Activated T-helper 2 cell treated with anti-CD3 and anti-CD28 coated beads, Interferon-gamma antibody, Interleukin-2, Interleukin-4, amounts not matched to agents 10 μg/mL and 5 μg/mL and 100 μg/mL, durations not matched to agents 14 hours and 24 hours and 36 hours (primary cell): Measurements from ENCODE around the gene GVQW3. TPM values are rescaled to one million over a fixed set of nuclear protein-coding genes. Genes with fewer than 3 reads are reported as not detected.
A peak's percentile ranks its signal among the peaks of the same experiment; 100 is the strongest.

Source experiments
- DNase-seq: peaks from one replicate; pipeline ENCODE4 v3.0.0; 2021; ENCODE audit warnings: low spot score
- H3K27ac Mint-ChIP-seq: one replicate; pipeline ENCODE4 v1.8.0; 2021; ENCODE audit warnings: mixed read lengths
- H3K27me3 Mint-ChIP-seq: one replicate; pipeline ENCODE4 v1.8.0; 2021; ENCODE audit warnings: low read depth, mixed read lengths
- H3K36me3 Mint-ChIP-seq: one replicate; pipeline ENCODE4 v1.8.0; 2021; ENCODE audit warnings: low read depth, mixed read lengths
- H3K4me1 Mint-ChIP-seq: one replicate; pipeline ENCODE4 v1.8.0; 2021; ENCODE audit warnings: low read depth, mixed read lengths
- H3K4me3 Mint-ChIP-seq: one replicate; pipeline ENCODE4 v1.8.0; 2021; ENCODE audit warnings: low read depth, mild to moderate bottlenecking, moderate library complexity, mixed read lengths
- H3K9me3 Mint-ChIP-seq: one replicate; pipeline ENCODE4 v1.8.0; 2021; ENCODE audit warnings: mixed read lengths
- intact Hi-C: fragments of 100-400 bp; cut with micrococcal nuclease; formaldehyde crosslinking; loops from one replicate; pipeline ENCODE4 v1.15.1; 2023
- total RNA-seq: library from RNA; stranded (reverse); gene quantifications from 2 replicates; pipeline ENCODE4 v1.2.3, GENCODE V29; 2022

GVQW3 gene
- total RNA-seq, 1 donor from 2014 or later = 4.4 TPM

- Mint-ChIP-seq H3K27ac (no peak overlapping the region), H3K9me3 (no peaks in the 10 kb centered on the region), H3K27me3 (peaks cover 12% of the 10 kb centered on the region), H3K4me1 (peaks cover 12% of the 10 kb centered on the region), H3K36me3 (no peaks in the 10 kb centered on the region), H3K4me3 (no peak overlapping the region)
- intact Hi-C loops = no loop called here
- no peak for DNase-seq
These were observed 45.5 kb downstream of the GVQW3 start for GRCh38 chr11:76426660-76427059.

GRCh38 chr11:76436020-76436419 is 54.9 kb downstream of the GVQW3 start:
- Mint-ChIP-seq H3K4me1 (peaks cover 7% of the 10 kb centered on the region), H3K36me3 (peaks cover 6% of the 10 kb centered on the region), H3K27me3 (no peaks in the 10 kb centered on the region), H3K9me3 (peaks cover 4% of the 10 kb centered on the region), H3K4me3 (no peak overlapping the region), H3K27ac (peak overlapping the region; percentile 12)
- intact Hi-C loops = no loop called here
- no peak for DNase-seq

GRCh38 chr11:76443268-76443980 is 62.3 kb downstream of the GVQW3 start:
- Mint-ChIP-seq H3K36me3 (peaks cover 44% of the 10 kb centered on the region), H3K27me3 (no peaks in the 10 kb centered on the region), H3K4me3 (peak overlapping the region; percentile 95), H3K4me1 (peaks cover 21% of the 10 kb centered on the region), H3K9me3 (no peaks in the 10 kb centered on the region), H3K27ac (peak overlapping the region; percentile 97)
- intact Hi-C loops = loop anchor here (5.0 to 10.0 kb wide), 2 partner anchors 229 to 361 kb away; partner anchors contain the start of gene LRRC32
- DNase-seq = no peak

GRCh38 chr11:76444065-76444383 is 62.9 kb downstream of the GVQW3 start:
- intact Hi-C loops = loop anchor here (1.0 to 10.0 kb wide), 4 partner anchors 63 to 361 kb away; partner anchors contain the start of genes GVQW3, LRRC32 and THAP12
- Mint-ChIP-seq H3K36me3 (peaks cover 47% of the 10 kb centered on the region), H3K4me1 (peaks cover 24% of the 10 kb centered on the region), H3K9me3 (no peaks in the 10 kb centered on the region), H3K27me3 (no peaks in the 10 kb centered on the region), H3K4me3 (peak overlapping the region; percentile 95), H3K27ac (peak overlapping the region; percentile 97)
- DNase-seq = no peak

- peak within 1 kb of the TSS; percentile 95 for H3K4me3 Mint-ChIP-seq
- DNase-seq = peak; percentile 93
- intact Hi-C loops = loop anchor here (1.0 to 10.0 kb wide), 4 partner anchors 63 to 360 kb away; partner anchors contain the start of genes GVQW3, LRRC32 and THAP12
- H3K27me3 Mint-ChIP-seq = no peaks in the 10 kb centered on the region
- peaks cover 24% of the 10 kb centered on the region for H3K4me1 Mint-ChIP-seq
- H3K9me3 Mint-ChIP-seq = no peaks in the 10 kb centered on the region
- H3K27ac Mint-ChIP-seq = peak within 1 kb of the TSS; percentile 97
- H3K36me3 Mint-ChIP-seq = peaks cover 52% of the 10 kb centered on the region
These were observed 63.4 kb downstream of the GVQW3 start, which contains the start of gene EMSY for GRCh38 chr11:76444384-76445120. TSS of gene EMSY (plus strand) at chr11:76445018. CDS start at chr11:76446939, 1,921 bp downstream.

GRCh38 chr11:76445121-76446084 is 64.3 kb downstream of the GVQW3 start:
- peak overlapping the region; percentile 95 for H3K4me3 Mint-ChIP-seq

GRCh38 chr11:76448506-76448905 is 67.4 kb downstream of the GVQW3 start:
- no peak overlapping the region for H3K27ac Mint-ChIP-seq
- DNase-seq = no peak
- no peaks in the 10 kb centered on the region for H3K9me3 Mint-ChIP-seq
- peaks cover 64% of the 10 kb centered on the region for H3K36me3 Mint-ChIP-seq
- intact Hi-C loops = loop anchor here (10.0 kb wide), 1 partner anchor 356 kb away; no protein-coding TSS in a partner anchor
- H3K4me3 Mint-ChIP-seq = no peak overlapping the region
- peaks cover 18% of the 10 kb centered on the region for H3K4me1 Mint-ChIP-seq
- no peaks in the 10 kb centered on the region for H3K27me3 Mint-ChIP-seq

More at GRCh38 chr11:76445121-76446084, 64.3 kb downstream of the GVQW3 start:
- intact Hi-C loops = loop anchor here (10.0 kb wide), 1 partner anchor 359 kb away; no protein-coding TSS in a partner anchor
- Mint-ChIP-seq H3K9me3 (no peaks in the 10 kb centered on the region), H3K27ac (peak overlapping the region; percentile 97), H3K27me3 (no peaks in the 10 kb centered on the region), H3K36me3 (peaks cover 61% of the 10 kb centered on the region), H3K4me1 (peaks cover 24% of the 10 kb centered on the region)
- peak; percentile 55 for DNase-seq

GRCh38 chr11:76453248-76453647 is 72.1 kb downstream of the GVQW3 start:
- Mint-ChIP-seq H3K36me3 (peaks cover 41% of the 10 kb centered on the region), H3K4me3 (no peak overlapping the region), H3K9me3 (no peaks in the 10 kb centered on the region), H3K27me3 (no peaks in the 10 kb centered on the region), H3K4me1 (peaks cover 12% of the 10 kb centered on the region), H3K27ac (no peak overlapping the region)
- intact Hi-C loops = no loop called here
- no peak for DNase-seq

- Mint-ChIP-seq H3K27me3 (no peaks in the 10 kb centered on the region), H3K4me1 (peaks cover 12% of the 10 kb centered on the region), H3K9me3 (no peaks in the 10 kb centered on the region), H3K27ac (no peak overlapping the region), H3K36me3 (peaks cover 43% of the 10 kb centered on the region), H3K4me3 (no peak overlapping the region)
- intact Hi-C loops = no loop called here
- DNase-seq = no peak
These were observed 74.2 kb downstream of the GVQW3 start for GRCh38 chr11:76455331-76455730.

- peaks cover 43% of the 10 kb centered on the region for H3K36me3 Mint-ChIP-seq
- DNase-seq = no peak
- no peaks in the 10 kb centered on the region for H3K27me3 Mint-ChIP-seq
These were observed 74.8 kb downstream of the GVQW3 start for GRCh38 chr11:76455931-76456330.

GRCh38 chr11:76456571-76456970 is 75.4 kb downstream of the GVQW3 start:
- DNase-seq = no peak
- H3K9me3 Mint-ChIP-seq = no peaks in the 10 kb centered on the region
- intact Hi-C loops = no loop called here
- no peaks in the 10 kb centered on the region for H3K27me3 Mint-ChIP-seq
- no peak overlapping the region for H3K4me3 Mint-ChIP-seq
- peaks cover 42% of the 10 kb centered on the region for H3K36me3 Mint-ChIP-seq
- H3K27ac Mint-ChIP-seq = no peak overlapping the region
- peaks cover 10% of the 10 kb centered on the region for H3K4me1 Mint-ChIP-seq

More at GRCh38 chr11:76455931-76456330, 74.8 kb downstream of the GVQW3 start:
- H3K9me3 Mint-ChIP-seq = no peaks in the 10 kb centered on the region
- H3K4me1 Mint-ChIP-seq = peaks cover 12% of the 10 kb centered on the region
- H3K4me3 Mint-ChIP-seq = no peak overlapping the region
- H3K27ac Mint-ChIP-seq = no peak overlapping the region
- intact Hi-C loops = no loop called here
